Kidney tubule cell (primary cell): ENCODE data around the gene NOTCH3.

Experiments used
- DNase-seq: peaks from one replicate; pipeline ENCODE4 v3.0.0-alpha.2; 2018; ENCODE audit warnings: low spot score

NOTCH3 gene

DNA sequence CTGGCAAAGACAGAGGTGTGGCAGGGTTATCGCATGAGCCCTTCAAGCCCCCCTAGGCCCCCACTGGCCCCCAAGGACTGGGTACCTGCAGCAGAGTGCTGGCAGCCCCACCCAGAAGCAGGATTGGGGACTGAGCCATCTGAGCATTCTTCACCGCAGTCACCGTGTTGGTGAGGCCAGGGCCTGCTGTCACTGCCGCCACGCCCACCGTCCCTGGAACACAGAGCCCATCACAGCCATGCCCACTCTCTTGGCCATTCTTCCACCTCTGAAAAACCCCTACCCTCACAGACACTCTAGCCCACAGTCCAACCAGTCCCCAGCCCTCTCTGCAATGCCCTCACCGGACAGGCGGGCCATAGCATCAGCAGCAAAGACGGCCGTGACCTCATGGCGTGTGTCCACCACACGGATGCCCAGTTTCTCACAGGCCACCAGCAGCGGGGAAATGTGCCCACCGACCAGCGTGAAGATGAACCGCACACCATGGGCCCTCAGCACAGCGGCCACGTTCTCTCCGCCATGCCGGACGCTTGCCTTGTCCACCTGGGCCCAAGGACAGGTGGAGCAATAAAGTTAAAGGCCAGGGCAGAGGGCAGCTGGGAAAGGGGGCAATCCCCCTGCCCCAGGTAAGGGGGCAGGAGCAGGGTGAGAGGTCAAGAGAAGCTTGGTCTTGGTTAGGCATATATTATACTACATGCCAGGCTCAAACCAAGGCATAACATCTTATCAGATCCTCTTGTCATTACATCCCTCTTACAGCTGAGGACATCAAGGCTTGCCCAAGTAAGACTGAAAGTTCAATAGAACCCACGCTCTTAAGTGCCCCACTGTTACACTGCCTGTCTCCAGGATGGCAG is 77.5 kb downstream of the NOTCH3 start:
- DNase-seq = no peak

DNA sequence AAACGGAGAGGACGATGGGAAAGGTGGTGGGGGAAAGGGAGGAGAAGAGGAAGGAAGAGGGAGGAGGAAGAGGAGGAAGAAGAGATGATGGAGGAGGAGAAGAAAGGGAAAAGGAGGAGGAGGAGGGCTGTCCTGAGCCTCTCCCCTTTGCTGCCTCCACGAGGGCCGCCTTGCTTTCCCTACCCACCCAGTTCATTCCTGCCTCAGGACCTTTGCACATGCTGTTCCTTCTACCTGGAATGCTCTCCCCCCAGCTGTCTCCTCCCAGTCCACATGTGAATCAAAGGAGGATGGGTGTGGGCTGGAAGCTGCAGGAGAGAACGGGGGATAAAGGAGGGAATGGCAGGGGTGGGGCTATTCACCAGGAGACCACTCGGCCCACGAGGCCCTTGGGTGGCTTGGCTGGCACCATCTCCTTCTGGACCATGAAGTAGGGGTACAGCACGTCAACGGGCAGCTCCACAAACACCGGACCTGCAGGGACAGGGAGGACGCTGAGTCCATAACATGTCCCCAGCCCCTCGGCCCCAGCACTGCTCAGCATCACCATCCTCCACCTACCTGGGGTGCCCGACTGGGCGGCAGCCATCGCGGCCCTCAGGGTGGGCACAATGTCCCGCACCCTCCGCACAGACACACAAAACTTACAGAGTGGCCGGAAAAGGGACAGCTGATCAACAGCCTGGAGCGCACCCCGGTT is 78.3 kb downstream of the NOTCH3 start:
- no peak for DNase-seq

GRCh38 chr19:15120135-15121026 is 80.4 kb downstream of the NOTCH3 start:
- DNase-seq = no peak

- no peak for DNase-seq
These were observed 81.9 kb downstream of the NOTCH3 start for GRCh38 chr19:15118789-15119494.

DNA sequence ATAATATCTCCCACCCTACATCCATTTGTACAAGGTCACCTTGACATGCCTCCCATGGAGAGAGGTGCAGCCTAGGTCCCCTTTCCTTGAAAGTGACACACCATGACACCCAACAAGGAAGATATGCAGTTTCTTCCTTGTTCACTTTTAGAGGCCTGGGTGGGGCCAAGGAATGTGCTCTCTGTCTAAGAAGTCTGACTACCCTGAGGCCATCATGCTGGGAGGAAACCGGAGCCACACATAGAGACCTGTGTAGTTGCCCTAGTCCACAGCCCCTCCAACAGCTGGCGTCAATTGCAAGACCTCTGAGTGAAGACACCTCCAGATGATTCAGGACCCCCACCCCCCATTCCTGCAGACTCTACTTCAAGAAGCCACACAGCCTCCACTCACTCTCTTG is 82.5 kb downstream of the NOTCH3 start:
- peak; percentile 48 for DNase-seq

DNA sequence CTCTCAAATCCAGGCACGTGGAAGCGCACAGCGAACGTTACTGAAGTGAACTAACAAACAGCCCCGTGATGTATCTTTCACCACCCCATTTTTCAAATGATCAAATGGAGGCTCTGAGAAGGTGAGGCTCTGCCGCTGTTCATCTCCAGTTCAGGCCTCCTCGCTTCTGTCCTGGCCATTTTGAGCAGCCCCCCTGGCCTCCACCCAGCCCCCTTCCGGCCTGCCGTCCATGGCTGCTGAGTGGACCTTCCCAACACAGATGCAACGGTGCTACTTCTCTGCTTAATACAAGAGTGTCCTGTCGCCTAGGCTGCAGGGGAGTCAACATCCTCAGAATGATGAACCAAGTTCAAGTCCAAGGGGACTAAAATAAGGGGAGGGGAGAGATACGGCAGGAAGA is 83.9 kb downstream of the NOTCH3 start:
- DNase-seq = no peak

DNA sequence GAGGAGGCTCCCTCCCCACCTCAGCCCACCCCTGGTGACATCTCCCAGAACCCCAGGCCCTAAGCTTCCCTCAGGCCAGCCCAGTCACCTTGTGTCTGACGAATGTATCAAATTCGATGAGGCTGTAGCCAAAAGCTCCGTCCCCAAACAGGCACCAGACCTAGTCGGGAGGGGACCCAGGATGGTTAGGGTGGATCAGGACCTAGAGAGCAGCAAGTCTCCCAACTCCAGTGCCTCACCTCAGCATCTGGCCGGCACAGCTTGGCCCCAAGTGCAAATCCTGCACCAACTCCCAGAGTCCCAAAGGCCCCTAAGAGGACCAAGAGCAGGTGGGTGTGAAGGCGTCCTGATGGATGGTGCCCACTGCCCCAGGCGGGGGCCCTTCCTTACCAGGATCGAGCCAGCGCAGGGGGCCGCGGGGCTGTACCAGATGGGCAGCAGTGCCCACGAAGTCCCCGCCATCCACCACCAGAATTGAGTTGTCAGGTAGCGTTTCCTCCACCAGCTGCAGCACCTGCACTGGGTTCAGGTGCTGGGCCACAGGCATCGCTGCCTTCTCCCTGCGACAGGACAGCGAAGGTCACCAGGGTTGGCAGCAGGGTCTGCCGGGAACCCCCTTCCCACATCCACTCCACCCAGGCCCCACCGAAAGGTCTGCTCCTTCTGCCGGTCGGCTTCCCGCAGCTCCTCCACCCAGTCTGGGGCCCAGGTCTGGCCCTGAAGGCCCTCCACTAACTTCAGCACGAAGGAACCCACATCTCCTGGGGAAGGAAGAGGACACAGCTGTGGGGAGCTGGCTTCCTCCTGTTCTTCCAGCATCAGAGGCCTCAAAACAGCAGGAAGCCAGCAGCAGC is 84.8 kb downstream of the NOTCH3 start:
- DNase-seq = no peak

GRCh38 chr19:15115080-15115479 is 85.7 kb downstream of the NOTCH3 start:
- DNase-seq = peak; percentile 31

DNA sequence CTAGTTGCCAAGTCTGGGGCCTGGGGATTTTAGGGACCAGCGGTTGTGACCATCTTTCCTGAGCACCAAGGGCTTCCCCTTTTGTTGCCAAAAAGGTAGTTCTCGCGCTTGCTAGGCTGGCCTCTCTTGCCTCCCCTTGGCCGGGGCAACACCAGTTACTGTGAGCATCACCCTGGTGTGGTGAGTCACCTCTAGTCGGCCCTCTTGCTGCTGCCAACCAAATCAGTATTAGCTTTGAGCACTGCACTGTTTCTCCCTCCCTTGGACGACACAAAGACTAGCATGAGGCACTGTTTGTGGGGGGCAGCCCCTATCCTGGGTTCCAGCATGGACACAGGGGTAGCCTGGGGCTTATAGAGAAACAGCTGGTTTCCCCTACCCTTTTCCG is 86.6 kb downstream of the NOTCH3 start:
- DNase-seq = peak; percentile 43

DNA sequence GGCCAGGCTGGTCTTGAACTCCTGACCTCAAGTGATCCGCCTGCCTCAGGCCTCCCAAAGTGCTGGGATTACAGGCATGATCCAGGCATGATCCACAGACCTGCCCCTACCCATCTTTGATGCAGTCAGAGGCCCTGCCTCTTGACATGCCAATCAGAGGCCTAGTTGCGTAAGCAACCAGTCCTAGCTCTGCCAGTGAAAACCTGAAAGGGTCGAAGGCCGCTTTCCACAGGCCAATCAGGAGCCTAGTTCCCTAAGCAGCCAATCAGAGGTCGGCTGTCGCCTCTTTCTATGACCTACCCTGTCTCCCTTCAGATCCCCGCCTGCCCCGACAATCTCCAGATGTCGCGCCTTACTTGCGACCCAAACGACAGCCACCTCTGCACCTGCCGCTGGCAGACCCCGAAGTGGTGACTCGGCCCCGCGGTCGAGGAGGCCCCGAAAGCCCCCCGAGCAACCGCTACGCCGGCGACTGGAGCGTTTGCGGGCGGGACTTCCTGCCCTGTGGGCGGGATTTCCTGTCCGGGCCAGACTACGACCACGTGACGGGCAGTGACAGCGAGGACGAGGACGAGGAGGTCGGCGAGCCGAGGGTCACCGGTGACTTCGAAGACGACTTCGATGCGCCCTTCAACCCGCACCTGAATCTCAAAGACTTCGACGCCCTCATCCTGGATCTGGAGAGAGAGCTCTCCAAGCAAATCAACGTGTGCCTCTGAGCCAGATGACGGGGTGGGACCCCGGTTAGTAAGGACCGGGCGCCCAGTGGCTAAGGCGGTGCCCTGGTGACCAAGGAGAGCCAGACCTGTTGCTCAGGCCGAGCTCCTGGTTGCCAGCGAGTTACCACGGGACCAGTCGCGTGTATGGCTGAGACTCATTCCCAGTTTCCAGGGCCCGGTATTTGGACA is 87.3 kb downstream of the NOTCH3 start:
- DNase-seq = no peak

- peak; percentile 23 for DNase-seq
These were observed 88.4 kb downstream of the NOTCH3 start for GRCh38 chr19:15112385-15112784.

DNA sequence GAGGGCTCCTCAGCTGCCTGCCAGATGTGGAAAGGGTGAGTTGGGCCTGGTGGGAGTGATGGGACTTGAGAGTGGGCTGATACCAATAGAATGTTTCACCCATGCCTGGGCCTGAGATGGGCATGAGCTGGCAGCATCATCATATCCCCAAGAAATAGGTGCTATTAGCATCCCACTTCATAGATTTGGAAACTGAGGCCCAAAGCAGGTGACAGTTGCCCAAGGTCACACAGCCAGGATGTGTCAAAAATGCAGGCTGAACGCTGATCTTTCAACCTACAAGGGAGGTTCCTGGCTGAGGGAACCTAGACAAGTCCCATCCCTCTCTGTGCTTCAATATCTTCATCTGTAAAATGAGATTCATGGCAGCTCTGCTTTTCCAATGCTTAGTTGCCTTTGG is 89.0 kb downstream of the NOTCH3 start:
- DNase-seq = no peak

- no peak for DNase-seq
These were observed 90.4 kb downstream of the NOTCH3 start for GRCh38 chr19:15110418-15110815.

- DNase-seq = no peak
These were observed 90.9 kb downstream of the NOTCH3 start for GRCh38 chr19:15109768-15110417.
